Measurements from ENCODE around the gene ATP6V0D1. TPM values are rescaled to one million over a fixed set of nuclear protein-coding genes. Genes with fewer than 3 reads are reported as not detected.

Gene ATP6V0D1
- polyA plus RNA-seq, 2 of the 4 experiments (the other 2 are of a cell fraction) = 45.7 to 103 TPM

GRCh38 chr16:67486805-67487204 lies 5.8 kb upstream of the ATP6V0D1 start:
- 64% methylated on average over 3 of the region's 3 CpGs for WGBS (ENCODE audit: missing lambda C conversion rate)
- H3K4me2 ChIP-seq = no peak overlapping the region
- ATAC-seq (no peak), DNase-seq (ENCODE audit: low read depth in 1 of 2, low spot score in 1 of 2) (no peak), FAIRE-seq (no peak)
- H3K4me3 ChIP-seq = no peak overlapping the region
- no peak overlapping the region for H3K27ac ChIP-seq
- POLR2A ChIA-PET = no interaction called here
- CTCF ChIA-PET = interaction anchor here (8.2 to 14.6 kb wide), 2 partner anchors 26 to 35 kb away, joined by 117 to 137 read pairs; no protein-coding TSS in a partner anchor
- peaks cover 5% of the 10 kb centered on the region for H3K4me1 ChIP-seq
- no peak for TF ChIP-seq FOXS1 (CRISPR knock-in tag; IDR thresholded peaks at IDR 0.05)
- TF ChIP-seq CBX8 (IDR thresholded peaks at IDR 0.05) = no peak
- no peak for TF ChIP-seq TFCP2L1 (CRISPR knock-in tag; IDR thresholded peaks at IDR 0.05)
- TF ChIP-seq POLR2AphosphoS2 (conservative IDR thresholded peaks at IDR 0.05; ENCODE audit: low read length) = no peak
- TF ChIP-seq ZC3H11A (IDR thresholded peaks at IDR 0.05) = no peak
- no peak for TF ChIP-seq RFX5 (IDR thresholded peaks at IDR 0.05)
- no peak for TF ChIP-seq FOSL2 (IDR thresholded peaks at IDR 0.05)
- TF ChIP-seq FOSL2 (CRISPR knock-in tag; IDR thresholded peaks at IDR 0.05) = no peak
- no peak for TF ChIP-seq ZFP36 (IDR thresholded peaks at IDR 0.05; ENCODE audit: borderline replicate concordance, partially characterized antibody)
- TF ChIP-seq CHD4 (IDR thresholded peaks at IDR 0.05; ENCODE audit: borderline replicate concordance) = no peak
- no peak for TF ChIP-seq E2F6 (IDR thresholded peaks at IDR 0.05; ENCODE audit: borderline replicate concordance, low read depth)
- no peak for TF ChIP-seq SREBF2 (IDR thresholded peaks at IDR 0.05)
- TF ChIP-seq MAZ (IDR thresholded peaks at IDR 0.05; ENCODE audit: borderline replicate concordance, low read depth, low read length) = no peak
- no peak for TF ChIP-seq NFE2L2 (conservative IDR thresholded peaks at IDR 0.05; ENCODE audit: low read length)
- no peak for TF ChIP-seq SMC3 (IDR thresholded peaks at IDR 0.05)
- TF ChIP-seq EHF (CRISPR knock-in tag; IDR thresholded peaks at IDR 0.05) = no peak
- H3K9me3 ChIP-seq = no peaks in the 10 kb centered on the region

GRCh38 chr16:67483731-67484525 lies 3.0 kb upstream of the ATP6V0D1 start:
- H3K4me3 ChIP-seq = no peak overlapping the region
- 90% methylated on average over 12 of the region's 12 CpGs for whole genome bisulfite sequencing (ENCODE audit: missing lambda C conversion rate)
- no peak overlapping the region for H3K27ac ChIP-seq
- CTCF ChIA-PET = interaction anchor here (0.6 to 8.2 kb wide), 8 partner anchors 8 to 382 kb away, joined by 3 to 117 read pairs (median 4); partner anchors contain the start of gene CARMIL2
- TF ChIP-seq KDM5A (IDR thresholded peaks at IDR 0.05) (no peak), MAFK (IDR thresholded peaks at IDR 0.05; ENCODE audit: partially characterized antibody) (no peak), MYC (IDR thresholded peaks at IDR 0.05; ENCODE audit: borderline replicate concordance, low read length) (no peak), ZNF302 (CRISPR knock-in tag; IDR thresholded peaks at IDR 0.05) (no peak), KDM1A (IDR thresholded peaks at IDR 0.05; ENCODE audit: low read depth) (no peak), EP300 (IDR thresholded peaks at IDR 0.05) (no peak), NPAS2 (CRISPR knock-in tag; IDR thresholded peaks at IDR 0.05; ENCODE audit: borderline replicate concordance) (no peak), HMGXB4 (CRISPR knock-in tag; IDR thresholded peaks at IDR 0.05; ENCODE audit: borderline replicate concordance) (no peak), EHF (CRISPR knock-in tag; IDR thresholded peaks at IDR 0.05) (no peak)
- H3K9me3 ChIP-seq = no peaks in the 10 kb centered on the region
- FAIRE-seq (no peak), DNase-seq (ENCODE audit: low read depth in 1 of 2, low spot score in 1 of 2) (no peak), ATAC-seq (no peak)
- POLR2A ChIA-PET = no interaction called here
- peaks cover 13% of the 10 kb centered on the region for H3K4me1 ChIP-seq
- H3K4me2 ChIP-seq = no peak overlapping the region
